Measurements from ENCODE around the gene KLRD1. TPM values are rescaled to one million over a fixed set of nuclear protein-coding genes. Genes with fewer than 3 reads are reported as not detected.

The KLRD1 gene
- total and polyA plus RNA-seq, 4 donors, result 0.18 to 6.5 (median 3.1) TPM

GRCh38 chr12:10289005-10289754 is 18.5 kb upstream of the KLRD1 start:
- intact Hi-C loops (cut with DNase I), result no loop called here
- WGBS, 2 donors, result 66 to 71% methylated on average over 6 of the region's 6 CpGs

GRCh38 chr12:10291030-10291429 is 16.6 kb upstream of the KLRD1 start:
- Histone ChIP-seq H3K27me3 (ENCODE audit: control insufficient read depth in 1 of 2, insufficient read depth in 2 of 2, low read length in 1 of 2) (no peaks in the 10 kb centered on the region), H3K4me3 (ENCODE audit: low read length in 2 of 2) (no peak overlapping the region), H3K4me1 (ENCODE audit: control insufficient read depth in 1 of 2, insufficient read depth in 2 of 2, low read length in 2 of 2) (no peaks in the 10 kb centered on the region), H3K36me3 (ENCODE audit: control insufficient read depth in 1 of 2, insufficient read depth in 2 of 2, low read length in 1 of 2) (no peaks in the 10 kb centered on the region), H3K27ac (ENCODE audit: low read depth in 1 of 2, low read length in 2 of 2) (no peak overlapping the region), H3K9me3 (ENCODE audit: control insufficient read depth, low read length) (no peaks in the 10 kb centered on the region)
- intact Hi-C loops (cut with DNase I), result no loop called here
- ATAC-seq (ENCODE audit: low FRiP score) (no peak), DNase-seq (no peak)

More at GRCh38 chr12:10289005-10289754, 18.5 kb upstream of the KLRD1 start:
- Histone ChIP-seq H3K36me3 (ENCODE audit: control insufficient read depth in 1 of 2, insufficient read depth in 2 of 2, low read length in 1 of 2) (no peaks in the 10 kb centered on the region), H3K4me1 (ENCODE audit: control insufficient read depth in 1 of 2, insufficient read depth in 2 of 2, low read length in 2 of 2) (no peaks in the 10 kb centered on the region), H3K4me3 (ENCODE audit: low read length in 2 of 2) (no peak overlapping the region), H3K9me3 (ENCODE audit: control insufficient read depth, low read length) (no peaks in the 10 kb centered on the region), H3K27me3 (ENCODE audit: control insufficient read depth in 1 of 2, insufficient read depth in 2 of 2, low read length in 1 of 2) (no peaks in the 10 kb centered on the region), H3K27ac (ENCODE audit: low read depth in 1 of 2, low read length in 2 of 2) (no peak overlapping the region)
- no peak for ATAC-seq (ENCODE audit: low FRiP score)
- DNase-seq, result no peak

- 93 to 97% methylated on average over 4 of the region's 4 CpGs for WGBS, 2 donors
- H3K9me3 ChIP-seq (ENCODE audit: control insufficient read depth, low read length), result no peaks in the 10 kb centered on the region
- ATAC-seq (ENCODE audit: low FRiP score), result no peak
Measured at GRCh38 chr12:10293151-10293550, 14.5 kb upstream of the KLRD1 start.

GRCh38 chr12:10293570-10294227 is 14.0 kb upstream of the KLRD1 start:
- H3K36me3 ChIP-seq (ENCODE audit: control insufficient read depth in 1 of 2, insufficient read depth in 2 of 2, low read length in 1 of 2), result no peaks in the 10 kb centered on the region
- intact Hi-C loops (cut with DNase I), result no loop called here
- no peaks in the 10 kb centered on the region for H3K27me3 ChIP-seq (ENCODE audit: control insufficient read depth in 1 of 2, insufficient read depth in 2 of 2, low read length in 1 of 2)
- H3K9me3 ChIP-seq (ENCODE audit: control insufficient read depth, low read length), result no peaks in the 10 kb centered on the region
- H3K27ac ChIP-seq (ENCODE audit: low read depth in 1 of 2, low read length in 2 of 2), result no peak overlapping the region
- 65 to 83% methylated on average over 3 of the region's 3 CpGs for WGBS, 2 donors
- ATAC-seq (ENCODE audit: low FRiP score) (no peak), DNase-seq (no peak)
- H3K4me1 ChIP-seq (ENCODE audit: control insufficient read depth in 1 of 2, insufficient read depth in 2 of 2, low read length in 2 of 2), result no peaks in the 10 kb centered on the region
- no peak overlapping the region for H3K4me3 ChIP-seq (ENCODE audit: low read length in 2 of 2)

More at GRCh38 chr12:10293151-10293550, 14.5 kb upstream of the KLRD1 start:
- Histone ChIP-seq H3K27me3 (ENCODE audit: control insufficient read depth in 1 of 2, insufficient read depth in 2 of 2, low read length in 1 of 2) (no peaks in the 10 kb centered on the region), H3K27ac (ENCODE audit: low read depth in 1 of 2, low read length in 2 of 2) (no peak overlapping the region), H3K4me1 (ENCODE audit: control insufficient read depth in 1 of 2, insufficient read depth in 2 of 2, low read length in 2 of 2) (no peaks in the 10 kb centered on the region), H3K4me3 (ENCODE audit: low read length in 2 of 2) (no peak overlapping the region), H3K36me3 (ENCODE audit: control insufficient read depth in 1 of 2, insufficient read depth in 2 of 2, low read length in 1 of 2) (no peaks in the 10 kb centered on the region)
- DNase-seq, result no peak
- intact Hi-C loops (cut with DNase I), result no loop called here

GRCh38 chr12:10301103-10301502 is 6.6 kb upstream of the KLRD1 start:
- 32 to 50% methylated on average over 1 of the region's 1 CpG for WGBS, 2 donors
- intact Hi-C loops (cut with DNase I), result no loop called here
- H3K4me3 ChIP-seq (ENCODE audit: low read length in 2 of 2), result no peak overlapping the region
- H3K36me3 ChIP-seq (ENCODE audit: control insufficient read depth in 1 of 2, insufficient read depth in 2 of 2, low read length in 1 of 2), result no peaks in the 10 kb centered on the region
- ATAC-seq (ENCODE audit: low FRiP score), result no peak
- H3K9me3 ChIP-seq (ENCODE audit: control insufficient read depth, low read length), result no peaks in the 10 kb centered on the region
- H3K4me1 ChIP-seq (ENCODE audit: control insufficient read depth in 1 of 2, insufficient read depth in 2 of 2, low read length in 2 of 2), result no peaks in the 10 kb centered on the region
- no peak for DNase-seq
- H3K27ac ChIP-seq (ENCODE audit: low read depth in 1 of 2, low read length in 2 of 2), result no peak overlapping the region
- H3K27me3 ChIP-seq (ENCODE audit: control insufficient read depth in 1 of 2, insufficient read depth in 2 of 2, low read length in 1 of 2), result no peaks in the 10 kb centered on the region

- intact Hi-C loops (cut with DNase I), result no loop called here
- H3K9me3 ChIP-seq (ENCODE audit: control insufficient read depth, low read length), result no peaks in the 10 kb centered on the region
- WGBS, 2 donors, result 81 to 82% methylated on average over 3 of the region's 3 CpGs
- no peak overlapping the region for H3K27ac ChIP-seq (ENCODE audit: low read depth in 1 of 2, low read length in 2 of 2)
- no peaks in the 10 kb centered on the region for H3K27me3 ChIP-seq (ENCODE audit: control insufficient read depth in 1 of 2, insufficient read depth in 2 of 2, low read length in 1 of 2)
- H3K4me1 ChIP-seq (ENCODE audit: control insufficient read depth in 1 of 2, insufficient read depth in 2 of 2, low read length in 2 of 2), result no peaks in the 10 kb centered on the region
- no peaks in the 10 kb centered on the region for H3K36me3 ChIP-seq (ENCODE audit: control insufficient read depth in 1 of 2, insufficient read depth in 2 of 2, low read length in 1 of 2)
- DNase-seq (no peak), ATAC-seq (ENCODE audit: low FRiP score) (no peak)
- no peak overlapping the region for H3K4me3 ChIP-seq (ENCODE audit: low read length in 2 of 2)
Measured at GRCh38 chr12:10304161-10304574, 3.5 kb upstream of the KLRD1 start.

GRCh38 chr12:10305411-10305810 is 2.3 kb upstream of the KLRD1 start:
- Histone ChIP-seq H3K27ac (ENCODE audit: low read depth in 1 of 2, low read length in 2 of 2) (no peak overlapping the region), H3K4me1 (ENCODE audit: control insufficient read depth in 1 of 2, insufficient read depth in 2 of 2, low read length in 2 of 2) (no peaks in the 10 kb centered on the region), H3K27me3 (ENCODE audit: control insufficient read depth in 1 of 2, insufficient read depth in 2 of 2, low read length in 1 of 2) (no peaks in the 10 kb centered on the region), H3K36me3 (ENCODE audit: control insufficient read depth in 1 of 2, insufficient read depth in 2 of 2, low read length in 1 of 2) (no peaks in the 10 kb centered on the region), H3K9me3 (ENCODE audit: control insufficient read depth, low read length) (no peaks in the 10 kb centered on the region), H3K4me3 (ENCODE audit: low read length in 2 of 2) (no peak overlapping the region)
- intact Hi-C loops (cut with DNase I), result no loop called here
- DNase-seq (no peak), ATAC-seq (ENCODE audit: low FRiP score) (no peak)
- 84 to 88% methylated on average over 5 of the region's 5 CpGs for WGBS, 2 donors

- Histone ChIP-seq H3K4me3 (ENCODE audit: low read length in 2 of 2) (no peak overlapping the region), H3K27me3 (ENCODE audit: control insufficient read depth in 1 of 2, insufficient read depth in 2 of 2, low read length in 1 of 2) (no peaks in the 10 kb centered on the region), H3K36me3 (ENCODE audit: control insufficient read depth in 1 of 2, insufficient read depth in 2 of 2, low read length in 1 of 2) (no peaks in the 10 kb centered on the region), H3K4me1 (ENCODE audit: control insufficient read depth in 1 of 2, insufficient read depth in 2 of 2, low read length in 2 of 2) (no peaks in the 10 kb centered on the region), H3K9me3 (ENCODE audit: control insufficient read depth, low read length) (no peaks in the 10 kb centered on the region), H3K27ac (ENCODE audit: low read depth in 1 of 2, low read length in 2 of 2) (no peak overlapping the region)
- 19 to 24% methylated on average over 4 of the region's 4 CpGs for WGBS, 2 donors
- DNase-seq, result no peak
- ATAC-seq (ENCODE audit: low FRiP score), result no peak
- intact Hi-C loops (cut with DNase I), result no loop called here
Measured at GRCh38 chr12:10310926-10311720, 3.5 kb downstream of the KLRD1 start.

All from aorta (tissue), 5 donors.